NCI-H510A (cell line): ENCODE results near the gene ICOSLG.
A peak's percentile ranks its signal among the peaks of the same experiment; 100 is the strongest.
"Not testable (repeated sequence)": the region's sequence is repeated elsewhere in the genome, so short reads cannot be mapped to it uniquely, and the experiment has no call there.

Experiments
- DNase-seq: peaks from one replicate; lab custom pipeline; 2025; lab: John Stamatoyannopoulos, UW

Gene ICOSLG

GRCh38 chr21:44225605-44226004 is 15.1 kb downstream of the ICOSLG start:
- not testable (repeated sequence) for DNase-seq

- DNase-seq = not testable (repeated sequence)
These were observed 17.4 kb downstream of the ICOSLG start for GRCh38 chr21:44223334-44223733.

- not testable (repeated sequence) for DNase-seq
These were observed 20.1 kb downstream of the ICOSLG start for GRCh38 chr21:44220674-44221073.

- DNase-seq = not testable (repeated sequence)
These were observed 22.3 kb downstream of the ICOSLG start for GRCh38 chr21:44218461-44218860.

- not testable (repeated sequence) for DNase-seq
These were observed 28.8 kb downstream of the ICOSLG start for GRCh38 chr21:44211978-44212377.

GRCh38 chr21:44211574-44211973 is 29.2 kb downstream of the ICOSLG start:
- not testable (repeated sequence) for DNase-seq

GRCh38 chr21:44207860-44208646 is 32.7 kb downstream of the ICOSLG start:
- not testable (repeated sequence) for DNase-seq

GRCh38 chr21:44206698-44207676 is 33.8 kb downstream of the ICOSLG start:
- not testable (repeated sequence) for DNase-seq

GRCh38 chr21:44206187-44206586 is 34.6 kb downstream of the ICOSLG start:
- not testable (repeated sequence) for DNase-seq

GRCh38 chr21:44202590-44203299 is 38.0 kb downstream of the ICOSLG start:
- not testable (repeated sequence) for DNase-seq

- DNase-seq = not testable (repeated sequence)
These were observed 40.7 kb downstream of the ICOSLG start for GRCh38 chr21:44199997-44200396.

GRCh38 chr21:44199448-44199847 is 41.3 kb downstream of the ICOSLG start:
- peak; percentile 56 for DNase-seq

GRCh38 chr21:44197156-44197516 is 43.6 kb downstream of the ICOSLG start:
- not testable (repeated sequence) for DNase-seq

- DNase-seq = not testable (repeated sequence)
These were observed 44.3 kb downstream of the ICOSLG start for GRCh38 chr21:44196212-44197155.

- not testable (repeated sequence) for DNase-seq
These were observed 45.9 kb downstream of the ICOSLG start for GRCh38 chr21:44194888-44195287.

- DNase-seq = not testable (repeated sequence)
These were observed 46.3 kb downstream of the ICOSLG start for GRCh38 chr21:44194451-44194850.

GRCh38 chr21:44193108-44193507 is 47.6 kb downstream of the ICOSLG start:
- DNase-seq = not testable (repeated sequence)

- not testable (repeated sequence) for DNase-seq
These were observed 50.1 kb downstream of the ICOSLG start for GRCh38 chr21:44190349-44191271.

GRCh38 chr21:44184862-44185261 is 55.9 kb downstream of the ICOSLG start:
- not testable (repeated sequence) for DNase-seq

- DNase-seq = not testable (repeated sequence)
These were observed 58.5 kb downstream of the ICOSLG start for GRCh38 chr21:44182202-44182601.
